ENCODE data around the gene OR52R1. TPM values are rescaled to one million over a fixed set of nuclear protein-coding genes. Genes with fewer than 3 reads are reported as not detected.

OR52R1 gene
- total and polyA plus RNA-seq, 2 of the 13 experiments (the other 11 are each of a cell fraction or from before 2014, with no cell fraction given), result not detected

DNA sequence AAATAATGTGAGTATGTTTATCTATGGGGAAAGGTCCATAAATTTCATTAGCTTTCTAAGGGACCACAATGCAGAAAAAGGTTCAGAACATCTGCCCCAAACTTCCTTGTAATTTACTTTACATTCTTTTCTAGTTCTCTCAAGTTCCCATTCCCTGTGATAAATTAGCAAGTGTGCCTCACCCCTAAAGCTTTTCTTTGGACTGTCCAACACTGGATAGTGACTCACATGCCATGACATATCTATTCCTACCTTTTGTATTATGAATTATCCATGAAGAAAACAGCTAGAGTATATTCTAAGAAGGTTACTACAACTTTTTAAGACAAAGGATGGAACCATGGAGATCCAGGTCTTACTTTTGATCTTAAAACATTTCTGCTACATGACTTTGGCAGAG lies 36.1 kb downstream of the OR52R1 start:
- TF ChIP-seq, protein P1, sequence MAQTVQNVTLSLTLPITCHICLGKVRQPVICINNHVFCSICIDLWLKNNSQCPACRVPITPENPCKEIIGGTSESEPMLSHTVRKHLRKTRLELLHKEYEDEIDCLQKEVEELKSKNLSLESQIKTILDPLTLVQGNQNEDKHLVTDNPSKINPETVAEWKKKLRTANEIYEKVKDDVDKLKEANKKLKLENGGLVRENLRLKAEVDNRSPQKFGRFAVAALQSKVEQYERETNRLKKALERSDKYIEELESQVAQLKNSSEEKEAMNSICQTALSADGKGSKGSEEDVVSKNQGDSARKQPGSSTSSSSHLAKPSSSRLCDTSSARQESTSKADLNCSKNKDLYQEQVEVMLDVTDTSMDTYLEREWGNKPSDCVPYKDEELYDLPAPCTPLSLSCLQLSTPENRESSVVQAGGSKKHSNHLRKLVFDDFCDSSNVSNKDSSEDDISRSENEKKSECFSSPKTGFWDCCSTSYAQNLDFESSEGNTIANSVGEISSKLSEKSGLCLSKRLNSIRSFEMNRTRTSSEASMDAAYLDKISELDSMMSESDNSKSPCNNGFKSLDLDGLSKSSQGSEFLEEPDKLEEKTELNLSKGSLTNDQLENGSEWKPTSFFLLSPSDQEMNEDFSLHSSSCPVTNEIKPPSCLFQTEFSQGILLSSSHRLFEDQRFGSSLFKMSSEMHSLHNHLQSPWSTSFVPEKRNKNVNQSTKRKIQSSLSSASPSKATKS (CRISPR knock-in tag; IDR thresholded peaks at IDR 0.05), result no peak
- TF ChIP-seq FOXM1 (CRISPR knock-in tag; IDR thresholded peaks at IDR 0.05) (no peak), ZNF670 (CRISPR knock-in tag; IDR thresholded peaks at IDR 0.05; ENCODE audit: borderline replicate concordance) (no peak), IRX3 (CRISPR knock-in tag; IDR thresholded peaks at IDR 0.05; ENCODE audit: borderline replicate concordance, low read depth) (no peak), ERF (CRISPR knock-in tag; IDR thresholded peaks at IDR 0.05) (no peak), MEF2D (CRISPR knock-in tag; IDR thresholded peaks at IDR 0.05) (no peak), NFRKB (IDR thresholded peaks at IDR 0.05) (no peak), RBM39 (IDR thresholded peaks at IDR 0.05; ENCODE audit: low read depth, low read length, poor library complexity, severe bottlenecking) (no peak)
- TF ChIP-seq, protein P2, sequence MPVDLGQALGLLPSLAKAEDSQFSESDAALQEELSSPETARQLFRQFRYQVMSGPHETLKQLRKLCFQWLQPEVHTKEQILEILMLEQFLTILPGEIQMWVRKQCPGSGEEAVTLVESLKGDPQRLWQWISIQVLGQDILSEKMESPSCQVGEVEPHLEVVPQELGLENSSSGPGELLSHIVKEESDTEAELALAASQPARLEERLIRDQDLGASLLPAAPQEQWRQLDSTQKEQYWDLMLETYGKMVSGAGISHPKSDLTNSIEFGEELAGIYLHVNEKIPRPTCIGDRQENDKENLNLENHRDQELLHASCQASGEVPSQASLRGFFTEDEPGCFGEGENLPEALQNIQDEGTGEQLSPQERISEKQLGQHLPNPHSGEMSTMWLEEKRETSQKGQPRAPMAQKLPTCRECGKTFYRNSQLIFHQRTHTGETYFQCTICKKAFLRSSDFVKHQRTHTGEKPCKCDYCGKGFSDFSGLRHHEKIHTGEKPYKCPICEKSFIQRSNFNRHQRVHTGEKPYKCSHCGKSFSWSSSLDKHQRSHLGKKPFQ (CRISPR knock-in tag; IDR thresholded peaks at IDR 0.05; ENCODE audit: insufficient replicate concordance), result no peak
- no peaks in the 10 kb centered on the region for H3K79me2 ChIP-seq (ENCODE audit: insufficient read depth, low read length)
- POLR2A ChIA-PET, result no interaction called here
- DNase-seq (ENCODE audit: low spot score) (no peak), FAIRE-seq (no peak), ATAC-seq (no peak)
- no peak overlapping the region for H3K9ac ChIP-seq (ENCODE audit: insufficient read depth, low read depth, low read length)
- no TSS peak for BruUV-seq (replicated peaks)
- no peaks in the 10 kb centered on the region for H4K20me1 ChIP-seq (ENCODE audit: insufficient read depth, low read length)
- H3K4me2 ChIP-seq (ENCODE audit: low read depth, low read length), result no peak overlapping the region
- intact Hi-C loops (cut with micrococcal nuclease; ENCODE audit: unreplicated experiment) (no loop called here), in situ Hi-C loops (cut with HindIII; ENCODE audit: extremely low pct_ligation_motif_present, low pct_unique_long_range_greater_than_20kb) (no loop called here)
- H3K36me3 ChIP-seq (replicated peaks in 1 of 2; ENCODE audit: control insufficient read depth in 1 of 2, insufficient read depth in 2 of 2, low read length in 2 of 2), result no peaks in the 10 kb centered on the region
- no peaks in the 10 kb centered on the region for H3K9me3 ChIP-seq (ENCODE audit: low read length)
- no peaks in the 10 kb centered on the region for H3K27me3 ChIP-seq (ENCODE audit: control insufficient read depth in 1 of 2, insufficient read depth in 2 of 2, low read length in 2 of 2)
- H3K27ac ChIP-seq (ENCODE audit: extremely low read length, insufficient read depth, low read length), result no peak overlapping the region
- H2AFZ ChIP-seq (ENCODE audit: low read length), result no peak overlapping the region
- CTCF ChIA-PET (ENCODE audit: low intra/inter-chr PET ratio, low total read pairs), result no interaction called here
- no peaks in the 10 kb centered on the region for H3K4me1 ChIP-seq (ENCODE audit: insufficient read depth, low read length)
- no peak overlapping the region for H3K4me3 ChIP-seq (replicated peaks in 1 of 3; ENCODE audit: insufficient read depth in 1 of 3, low read depth in 2 of 3, low read length in 3 of 3)
